OCI-LY7 (cell line): ENCODE measurements around the gene GP5.

Source experiments
- CTCF ChIP-seq: fragments of 200-600 bp; sonication (generic); conservative IDR thresholded peaks from 2 replicates; pipeline ENCODE4 v1.5.1; 2014; ENCODE audit warnings: mild to moderate bottlenecking, antibody characterized with exemption, low read length, moderate library complexity, mixed read lengths
- EZH2phosphoT487 ChIP-seq: fragments of 200-600 bp; sonication (generic); IDR thresholded peaks from 2 replicates; pipeline ENCODE4 v1.6.1; 2018; ENCODE audit warnings: low read depth, borderline replicate concordance, mild to moderate bottlenecking, mixed run types, antibody characterized with exemption, low read length, moderate library complexity, mixed read lengths

- TF ChIP-seq EZH2phosphoT487 (no peak), CTCF (no peak)
These were observed 24.3 kb upstream of the GP5 start for GRCh38 chr3:194423317-194423716.
